Uterus (tissue), 4 donors: ENCODE data around the gene ABCC2. TPM values are rescaled to one million over a fixed set of nuclear protein-coding genes. Genes with fewer than 3 reads are reported as not detected.

ENCODE experiments used
- DNase-seq, 2 donors: peaks; one replicate each; pipeline ENCODE4 v3.0.0-alpha.2; 2019 to 2020
- H3K27ac ChIP-seq, 2 donors: fragments of 200-600 bp; sonication (generic); 1 replicate in 1 of 2; 2 replicates in 1 of 2; pipeline ENCODE4 v1.5.1; 2016 to 2018
- H3K27me3 ChIP-seq, 2 donors: fragments of 200-600 bp; sonication (generic); one replicate each; pipeline ENCODE4 v1.5.1; 2018 to 2019; ENCODE audit warnings: control low read depth in 1 of 2
- H3K36me3 ChIP-seq, 2 donors: fragments of 200-600 bp; sonication (generic); one replicate each; pipeline ENCODE4 v1.5.1; 2019; ENCODE audit warnings: control low read depth in 1 of 2
- H3K4me1 ChIP-seq, 2 donors: fragments of 200-600 bp; sonication (generic); one replicate each; pipeline ENCODE4 v1.5.1; 2018 to 2019; ENCODE audit warnings: control low read depth in 1 of 2
- H3K4me3 ChIP-seq, 2 donors: fragments of 200-600 bp; sonication (generic); 1 replicate in 1 of 2; 2 replicates in 1 of 2; pipeline ENCODE4 v1.5.1; 2018 to 2019; ENCODE audit warnings: mild to moderate bottlenecking in 1 of 2
- H3K9me3 ChIP-seq, 2 donors: fragments of 200-600 bp; sonication (generic); one replicate each; pipeline ENCODE4 v1.5.1; 2019; ENCODE audit warnings: control low read depth in 1 of 2
- POLR2A ChIP-seq, 2 donors: fragments of 450-650 bp; IDR thresholded peaks; one replicate each; pipeline ENCODE4 v1.6.1; 2016; ENCODE audit warnings: antibody characterized with exemption in 2 of 2, mild to moderate bottlenecking in 1 of 2, moderate library complexity in 1 of 2
- intact Hi-C: fragments of 100-400 bp; cut with DNase I; formaldehyde crosslinking; loops from one replicate; pipeline ENCODE4 v1.15.1; 2023; ENCODE audit warnings: low total_unique reads
- total RNA-seq, 4 donors: library from RNA; depleted of rRNA in 3 of 4; stranded (reverse); fragments of >200 nt in 3 of 4; gene quantifications; one replicate each; pipeline versions ENCODE4 v1.1.0 to v1.2.4, GENCODE V29; 2014 to 2023
- TF ChIP-seq, protein P1 (sequence below), 4 experiments: fragments of 200-600 bp in 2 of 4; fragments of 450-650 bp in 2 of 4; sonication (generic) in 2 of 4; IDR thresholded peaks; one replicate each; pipeline ENCODE4 v1.5.1; 2016 to 2019; ENCODE audit warnings: antibody characterized with exemption in 4 of 4, mild to moderate bottlenecking in 2 of 4, moderate library complexity in 1 of 4
- donor health status: DM: yes; HTN: yes; CAD: no.

Gene ABCC2
- total RNA-seq, 4 donors from 2014 or later: 0.29 to 3.0 (median 1.2) TPM

DNA sequence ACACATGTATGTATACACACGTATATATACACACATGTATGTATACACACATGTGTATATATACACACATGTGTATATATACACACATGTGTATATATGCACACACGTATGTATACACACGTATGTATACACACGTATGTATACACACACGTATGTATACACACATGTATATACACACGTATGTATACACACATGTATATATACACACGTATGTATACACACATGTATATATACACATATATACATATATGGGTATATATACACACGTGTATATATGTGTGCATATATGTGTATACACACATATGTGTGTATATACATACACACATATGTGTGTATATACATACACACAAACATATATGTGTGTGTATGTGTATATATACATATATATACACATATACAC lies 31.7 kb downstream of the ABCC2 start:
- DNase-seq: no peak
- Histone ChIP-seq H3K36me3 (no peaks in the 10 kb centered on the region), H3K27me3 (no peaks in the 10 kb centered on the region), H3K9me3 (no peaks in the 10 kb centered on the region), H3K4me3 (no peak overlapping the region), H3K27ac (no peak overlapping the region), H3K4me1 (no peaks in the 10 kb centered on the region)
- TF ChIP-seq, protein P1, sequence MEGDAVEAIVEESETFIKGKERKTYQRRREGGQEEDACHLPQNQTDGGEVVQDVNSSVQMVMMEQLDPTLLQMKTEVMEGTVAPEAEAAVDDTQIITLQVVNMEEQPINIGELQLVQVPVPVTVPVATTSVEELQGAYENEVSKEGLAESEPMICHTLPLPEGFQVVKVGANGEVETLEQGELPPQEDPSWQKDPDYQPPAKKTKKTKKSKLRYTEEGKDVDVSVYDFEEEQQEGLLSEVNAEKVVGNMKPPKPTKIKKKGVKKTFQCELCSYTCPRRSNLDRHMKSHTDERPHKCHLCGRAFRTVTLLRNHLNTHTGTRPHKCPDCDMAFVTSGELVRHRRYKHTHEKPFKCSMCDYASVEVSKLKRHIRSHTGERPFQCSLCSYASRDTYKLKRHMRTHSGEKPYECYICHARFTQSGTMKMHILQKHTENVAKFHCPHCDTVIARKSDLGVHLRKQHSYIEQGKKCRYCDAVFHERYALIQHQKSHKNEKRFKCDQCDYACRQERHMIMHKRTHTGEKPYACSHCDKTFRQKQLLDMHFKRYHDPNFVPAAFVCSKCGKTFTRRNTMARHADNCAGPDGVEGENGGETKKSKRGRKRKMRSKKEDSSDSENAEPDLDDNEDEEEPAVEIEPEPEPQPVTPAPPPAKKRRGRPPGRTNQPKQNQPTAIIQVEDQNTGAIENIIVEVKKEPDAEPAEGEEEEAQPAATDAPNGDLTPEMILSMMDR (IDR thresholded peaks at IDR 0.05): no peak
- TF ChIP-seq POLR2A (IDR thresholded peaks at IDR 0.05): no peak
- intact Hi-C loops: no loop called here

DNA sequence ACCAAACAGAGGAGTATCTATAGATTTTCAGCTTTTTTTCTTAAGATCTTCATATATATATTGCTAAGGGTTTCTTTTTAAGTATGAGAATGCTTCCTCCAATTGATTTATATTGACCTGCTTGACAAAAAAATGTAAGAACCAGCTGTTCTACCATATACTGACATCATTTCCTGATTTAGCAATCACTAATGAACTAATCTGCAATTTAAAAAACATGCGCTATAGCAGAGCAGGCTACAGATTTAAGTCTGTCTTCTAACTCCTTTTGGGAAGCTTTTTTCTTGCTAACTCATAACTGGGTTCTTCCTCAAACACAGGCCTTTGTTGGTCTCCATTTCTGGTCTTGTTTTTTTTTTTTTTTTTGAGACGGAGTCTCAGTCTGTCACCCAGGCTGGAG lies 33.2 kb downstream of the ABCC2 start:
- intact Hi-C loops: no loop called here
- no peak for DNase-seq
- H3K27me3 ChIP-seq: no peaks in the 10 kb centered on the region
- H3K27ac ChIP-seq: no peak overlapping the region
- no peaks in the 10 kb centered on the region for H3K4me1 ChIP-seq
- no peaks in the 10 kb centered on the region for H3K36me3 ChIP-seq
- no peak overlapping the region for H3K4me3 ChIP-seq
- TF ChIP-seq, protein P1 (IDR thresholded peaks at IDR 0.05): no peak
- no peaks in the 10 kb centered on the region for H3K9me3 ChIP-seq

DNA sequence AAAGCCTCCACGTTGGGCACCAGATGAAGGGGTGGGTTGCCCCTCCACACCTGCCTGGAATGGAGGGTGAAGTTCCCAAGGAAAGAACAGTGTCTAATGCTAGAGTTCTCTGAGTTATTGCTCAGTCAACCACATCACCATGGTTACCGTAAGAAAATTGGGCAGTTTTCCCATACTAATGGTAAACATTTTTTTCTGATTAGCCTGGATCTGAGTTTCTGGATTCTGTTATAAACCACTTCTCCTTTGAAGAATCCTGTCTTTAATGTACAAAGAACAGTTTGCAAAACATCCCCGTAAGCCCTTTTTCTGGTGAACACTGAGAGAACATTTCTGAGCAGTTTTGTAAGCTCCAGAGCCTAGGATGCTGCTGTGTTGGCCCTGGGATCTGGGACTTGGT lies 45.5 kb downstream of the ABCC2 start:
- no peak for TF ChIP-seq POLR2A (IDR thresholded peaks at IDR 0.05)
- TF ChIP-seq, protein P1 (IDR thresholded peaks at IDR 0.05): no peak
- Histone ChIP-seq H3K4me1 (no peaks in the 10 kb centered on the region), H3K36me3 (no peaks in the 10 kb centered on the region), H3K27me3 (no peaks in the 10 kb centered on the region), H3K9me3 (no peaks in the 10 kb centered on the region), H3K27ac (no peak overlapping the region), H3K4me3 (no peak overlapping the region)
- intact Hi-C loops: no loop called here
- DNase-seq: no peak

DNA sequence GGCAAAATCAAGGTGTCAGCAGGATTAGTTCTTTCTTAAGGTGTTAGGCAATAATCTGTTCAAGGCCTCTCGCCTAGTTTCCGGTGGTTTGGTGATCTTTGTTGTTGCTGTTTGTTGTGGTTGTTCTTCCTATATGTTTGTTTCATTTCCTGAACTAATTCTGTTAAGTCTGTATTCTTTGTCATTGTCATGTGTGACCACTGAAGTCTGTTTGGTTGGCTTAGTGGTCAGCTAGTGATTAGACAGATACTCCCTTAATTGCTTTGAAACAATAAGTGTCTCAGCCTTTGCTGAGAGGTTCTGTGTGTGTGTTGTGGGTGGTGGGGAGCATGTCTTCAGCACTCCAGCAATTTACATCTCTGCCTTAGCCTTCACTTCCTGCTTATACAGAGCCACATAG lies 46.0 kb downstream of the ABCC2 start:
- Histone ChIP-seq H3K27ac (no peak overlapping the region), H3K4me1 (no peaks in the 10 kb centered on the region), H3K4me3 (no peak overlapping the region), H3K27me3 (no peaks in the 10 kb centered on the region), H3K9me3 (no peaks in the 10 kb centered on the region), H3K36me3 (no peaks in the 10 kb centered on the region)
- intact Hi-C loops: no loop called here
- no peak for DNase-seq
- no peak for TF ChIP-seq POLR2A (IDR thresholded peaks at IDR 0.05)
- TF ChIP-seq, protein P1 (IDR thresholded peaks at IDR 0.05): no peak

DNA sequence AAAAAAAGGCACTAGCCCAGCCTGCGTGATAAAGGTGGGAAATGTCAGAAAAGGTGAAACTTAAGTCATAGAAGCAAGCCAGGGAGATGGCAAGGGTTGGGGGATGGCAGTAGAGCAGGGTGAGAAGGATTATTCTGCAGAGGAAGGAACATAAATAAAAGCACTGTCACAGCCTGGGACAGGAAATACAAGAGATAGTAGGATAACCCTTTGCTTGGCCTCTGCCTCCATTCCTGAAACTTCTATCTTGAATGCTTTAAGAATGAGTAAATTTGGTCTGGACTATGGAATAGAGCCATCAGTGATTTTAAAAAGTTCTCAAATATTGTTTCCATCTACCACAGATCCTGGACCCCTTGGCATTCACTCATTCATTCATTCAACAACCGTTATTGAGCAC lies 50.0 kb downstream of the ABCC2 start:
- no peak for DNase-seq
- Histone ChIP-seq H3K4me1 (no peaks in the 10 kb centered on the region), H3K4me3 (no peak overlapping the region), H3K27me3 (no peaks in the 10 kb centered on the region), H3K9me3 (no peaks in the 10 kb centered on the region), H3K27ac (no peak overlapping the region), H3K36me3 (no peaks in the 10 kb centered on the region)
- intact Hi-C loops: no loop called here
- no peak for TF ChIP-seq POLR2A (IDR thresholded peaks at IDR 0.05)
- TF ChIP-seq, protein P1 (IDR thresholded peaks at IDR 0.05): no peak
